GM23338 (cell line): Measurements from ENCODE around the gene LAMC3. TPM values are rescaled to one million over a fixed set of nuclear protein-coding genes. Genes with fewer than 3 reads are reported as not detected.

Source experiments
- ATAC-seq: fragments of 200-7000 bp; cut with Tn5 transposase; 3 replicates; pipeline ENCODE4 v1.9.1; 2020
- DNase-seq: peaks from one replicate; pipeline ENCODE4 v3.0.0-alpha.2; 2015; ENCODE audit warnings: low spot score
- H2AFZ ChIP-seq: fragments of 200-600 bp; sonication (generic); 2 replicates; pipeline ENCODE4 v1.8.0; 2016; ENCODE audit warnings: antibody characterized with exemption, mild to moderate bottlenecking, moderate library complexity
- H3F3A ChIP-seq: fragments of 200-600 bp; sonication (generic); replicated peaks from 2 replicates; pipeline ENCODE4 v1.8.0; 2017; ENCODE audit warnings: antibody characterized with exemption, mixed run types, low read depth
- H3K27ac ChIP-seq: fragments of 200-600 bp; sonication (generic); 2 replicates; pipeline ENCODE4 v1.6.1; 2016; ENCODE audit warnings: low read depth
- H3K27me3 ChIP-seq: fragments of 200-600 bp; sonication (generic); 2 replicates; pipeline ENCODE4 v1.8.0; 2016; ENCODE audit warnings: mild to moderate bottlenecking, mixed run types, moderate library complexity; ENCODE audit not compliant: insufficient read depth
- H3K36me3 ChIP-seq: fragments of 200-600 bp; sonication (generic); 2 replicates; pipeline ENCODE4 v1.8.0; 2016; ENCODE audit warnings: mild to moderate bottlenecking; ENCODE audit not compliant: insufficient read depth
- H3K4me1 ChIP-seq: fragments of 200-600 bp; sonication (generic); 2 replicates; pipeline ENCODE4 v1.8.0; 2016; ENCODE audit warnings: mild to moderate bottlenecking, moderate library complexity; ENCODE audit not compliant: insufficient read depth
- H3K4me2 ChIP-seq: fragments of 200-600 bp; sonication (generic); 2 replicates; pipeline ENCODE4 v1.7.1; 2017; ENCODE audit warnings: mixed run types
- H3K4me3 ChIP-seq: fragments of 200-600 bp; sonication (generic); 2 replicates; pipeline ENCODE4 v1.6.1; 2016; ENCODE audit warnings: mixed run types
- H3K79me2 ChIP-seq: fragments of 200-600 bp; sonication (generic); replicated peaks from 2 replicates; pipeline ENCODE4 v1.8.0; 2017; ENCODE audit warnings: mild to moderate bottlenecking; ENCODE audit not compliant: insufficient read depth
- H3K9me2 ChIP-seq: fragments of 200-600 bp; sonication (generic); 2 replicates; pipeline ENCODE4 v1.8.0; 2017; ENCODE audit not compliant: insufficient read depth
- H4K20me1 ChIP-seq: fragments of 200-600 bp; sonication (generic); replicated peaks from 2 replicates; pipeline ENCODE4 v1.8.0; 2017; ENCODE audit warnings: mild to moderate bottlenecking; ENCODE audit not compliant: insufficient read depth
- H3K27ac Mint-ChIP-seq: 2 replicates; pipeline ENCODE4 v1.8.0; 2020; ENCODE audit warnings: inconsistent platforms, mild to moderate bottlenecking, moderate library complexity, mixed read lengths
- H3K27me3 Mint-ChIP-seq: 3 replicates; pipeline ENCODE4 v1.8.0; 2022; ENCODE audit warnings: low read depth, mild to moderate bottlenecking, moderate library complexity, mixed read lengths, inconsistent platforms; ENCODE audit not compliant: insufficient read depth, poor library complexity
- H3K36me3 Mint-ChIP-seq: 3 replicates; pipeline ENCODE4 v1.8.0; 2021; ENCODE audit warnings: low read depth, mild to moderate bottlenecking, inconsistent platforms, moderate library complexity, mixed read lengths
- H3K4me1 Mint-ChIP-seq: 3 replicates; pipeline ENCODE4 v1.8.0; 2020; ENCODE audit warnings: mild to moderate bottlenecking, inconsistent platforms, mixed read lengths
- H3K4me3 Mint-ChIP-seq: 3 replicates; pipeline ENCODE4 v1.8.0; 2021; ENCODE audit warnings: moderate library complexity, mild to moderate bottlenecking, inconsistent platforms, mixed read lengths
- H3K9me3 Mint-ChIP-seq: 3 replicates; pipeline ENCODE4 v1.8.0; 2020; ENCODE audit warnings: moderate library complexity, mild to moderate bottlenecking, inconsistent platforms, mixed read lengths
- CREB1 ChIP-seq: fragments of 250-450 bp; sonication (Bioruptor Pico); IDR thresholded peaks from 2 replicates; pipeline ENCODE4 v1.5.0; 2020; ENCODE audit warnings: low read depth, mild to moderate bottlenecking, moderate library complexity
- CTCF ChIP-seq, 2 experiments: fragments of 200-600 bp in 1 of 2; sonication (generic) in 1 of 2; conservative IDR thresholded peaks; 2 replicates each; pipeline versions ENCODE4 v1.5.1 to v1.6.1; 2016 to 2017; ENCODE audit warnings: antibody characterized with exemption in 2 of 2, low read depth in 2 of 2, mild to moderate bottlenecking in 2 of 2, moderate library complexity in 1 of 2
- EZH2 ChIP-seq: fragments of 200-600 bp; sonication (generic); IDR thresholded peaks from one replicate; pipeline ENCODE4 v1.8.0; 2017; ENCODE audit warnings: antibody characterized with exemption, mild to moderate bottlenecking, low read depth; ENCODE audit not compliant: unreplicated experiment
- EZH2phosphoT487 ChIP-seq: fragments of 200-600 bp; sonication (generic); IDR thresholded peaks from one replicate; pipeline ENCODE4 v1.8.1; 2018; ENCODE audit warnings: antibody characterized with exemption; ENCODE audit not compliant: unreplicated experiment
- JUNB ChIP-seq: IDR thresholded peaks from one replicate; pipeline ENCODE4 v1.6.1; 2016; ENCODE audit warnings: antibody characterized with exemption; ENCODE audit not compliant: unreplicated experiment
- NANOG ChIP-seq: IDR thresholded peaks from 2 replicates; pipeline ENCODE4 v1.6.1; 2016; ENCODE audit warnings: antibody characterized with exemption, borderline replicate concordance
- POLR2AphosphoS5 ChIP-seq: IDR thresholded peaks from 2 replicates; pipeline ENCODE4 v1.6.1; 2016; ENCODE audit warnings: antibody characterized with exemption, low read depth
- STAT1 ChIP-seq: IDR thresholded peaks from one replicate; pipeline ENCODE4 v1.6.1; 2016; ENCODE audit warnings: antibody characterized with exemption; ENCODE audit not compliant: unreplicated experiment
- ZNF114 ChIP-seq: fragments of 250-450 bp; sonication (Bioruptor Pico); IDR thresholded peaks from 2 replicates; pipeline ENCODE4 v1.5.0; 2020; ENCODE audit warnings: mild to moderate bottlenecking, moderate library complexity
- ZNF331 ChIP-seq: fragments of 250-450 bp; sonication (Bioruptor Pico); IDR thresholded peaks from 2 replicates; pipeline ENCODE4 v1.5.0; 2020; ENCODE audit warnings: low read depth, mild to moderate bottlenecking, moderate library complexity
- ZNF462 ChIP-seq: fragments of 250-450 bp; sonication (Bioruptor Pico); IDR thresholded peaks from 2 replicates; pipeline ENCODE4 v1.5.0; 2020; ENCODE audit warnings: mild to moderate bottlenecking, moderate library complexity
- polyA plus RNA-seq: library from polyadenylated mRNA; unstranded; fragments of >200 nt; fragmentation: Nextera tagmentation; extraction: Ambion mirVana; gene quantifications from 2 replicates; pipeline ENCODE4 v1.2.1, GENCODE V29; 2016
- total RNA-seq: library from RNA; depleted of rRNA; stranded (reverse); fragments of >200 nt; shearing (Covaris generic); gene quantifications from 2 replicates; pipeline ENCODE4 v1.2.3, GENCODE V29; 2014
- TF ChIP-seq, protein P1 (sequence below): IDR thresholded peaks from one replicate; pipeline ENCODE4 v1.6.1; 2018; ENCODE audit warnings: antibody characterized with exemption; ENCODE audit not compliant: unreplicated experiment
- TF ChIP-seq, protein P2 (sequence below): IDR thresholded peaks from 2 replicates; pipeline ENCODE4 v1.6.1; 2016; ENCODE audit warnings: antibody characterized with exemption

The LAMC3 gene
- total and polyA plus RNA-seq, 2 experiments from 2014 or later: 9.0 to 27.4 TPM

- peaks cover 16% of the 10 kb centered on the region for H3F3A ChIP-seq
- peaks cover 22% of the 10 kb centered on the region for H3K79me2 ChIP-seq
- Mint-ChIP-seq H3K4me1 (peaks cover 71% of the 10 kb centered on the region), H3K36me3 (peaks cover 36% of the 10 kb centered on the region), H3K9me3 (no peaks in the 10 kb centered on the region; the same call in 2 of the 3 replicates), H3K27ac (peak overlapping the region; percentile 84), H3K4me3 (no peak overlapping the region; the same call in 2 of the 3 replicates), H3K27me3 (peaks cover 26% of the 10 kb centered on the region)
- no peaks in the 10 kb centered on the region for H3K9me2 ChIP-seq
- H3K27ac ChIP-seq: peak overlapping the region; percentile 84
- H3K4me3 ChIP-seq: no peak overlapping the region
- peak overlapping the region; percentile 42 for H3K4me2 ChIP-seq
- TF ChIP-seq STAT1: no peak
- TF ChIP-seq CREB1 (CRISPR knock-in tag): no peak
- TF ChIP-seq, protein P1, sequence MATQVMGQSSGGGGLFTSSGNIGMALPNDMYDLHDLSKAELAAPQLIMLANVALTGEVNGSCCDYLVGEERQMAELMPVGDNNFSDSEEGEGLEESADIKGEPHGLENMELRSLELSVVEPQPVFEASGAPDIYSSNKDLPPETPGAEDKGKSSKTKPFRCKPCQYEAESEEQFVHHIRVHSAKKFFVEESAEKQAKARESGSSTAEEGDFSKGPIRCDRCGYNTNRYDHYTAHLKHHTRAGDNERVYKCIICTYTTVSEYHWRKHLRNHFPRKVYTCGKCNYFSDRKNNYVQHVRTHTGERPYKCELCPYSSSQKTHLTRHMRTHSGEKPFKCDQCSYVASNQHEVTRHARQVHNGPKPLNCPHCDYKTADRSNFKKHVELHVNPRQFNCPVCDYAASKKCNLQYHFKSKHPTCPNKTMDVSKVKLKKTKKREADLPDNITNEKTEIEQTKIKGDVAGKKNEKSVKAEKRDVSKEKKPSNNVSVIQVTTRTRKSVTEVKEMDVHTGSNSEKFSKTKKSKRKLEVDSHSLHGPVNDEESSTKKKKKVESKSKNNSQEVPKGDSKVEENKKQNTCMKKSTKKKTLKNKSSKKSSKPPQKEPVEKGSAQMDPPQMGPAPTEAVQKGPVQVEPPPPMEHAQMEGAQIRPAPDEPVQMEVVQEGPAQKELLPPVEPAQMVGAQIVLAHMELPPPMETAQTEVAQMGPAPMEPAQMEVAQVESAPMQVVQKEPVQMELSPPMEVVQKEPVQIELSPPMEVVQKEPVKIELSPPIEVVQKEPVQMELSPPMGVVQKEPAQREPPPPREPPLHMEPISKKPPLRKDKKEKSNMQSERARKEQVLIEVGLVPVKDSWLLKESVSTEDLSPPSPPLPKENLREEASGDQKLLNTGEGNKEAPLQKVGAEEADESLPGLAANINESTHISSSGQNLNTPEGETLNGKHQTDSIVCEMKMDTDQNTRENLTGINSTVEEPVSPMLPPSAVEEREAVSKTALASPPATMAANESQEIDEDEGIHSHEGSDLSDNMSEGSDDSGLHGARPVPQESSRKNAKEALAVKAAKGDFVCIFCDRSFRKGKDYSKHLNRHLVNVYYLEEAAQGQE: no peak
- TF ChIP-seq POLR2AphosphoS5: no peak
- no peak for TF ChIP-seq EZH2phosphoT487
- TF ChIP-seq, protein P2, sequence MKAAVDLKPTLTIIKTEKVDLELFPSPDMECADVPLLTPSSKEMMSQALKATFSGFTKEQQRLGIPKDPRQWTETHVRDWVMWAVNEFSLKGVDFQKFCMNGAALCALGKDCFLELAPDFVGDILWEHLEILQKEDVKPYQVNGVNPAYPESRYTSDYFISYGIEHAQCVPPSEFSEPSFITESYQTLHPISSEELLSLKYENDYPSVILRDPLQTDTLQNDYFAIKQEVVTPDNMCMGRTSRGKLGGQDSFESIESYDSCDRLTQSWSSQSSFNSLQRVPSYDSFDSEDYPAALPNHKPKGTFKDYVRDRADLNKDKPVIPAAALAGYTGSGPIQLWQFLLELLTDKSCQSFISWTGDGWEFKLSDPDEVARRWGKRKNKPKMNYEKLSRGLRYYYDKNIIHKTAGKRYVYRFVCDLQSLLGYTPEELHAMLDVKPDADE: no peak
- no peak for TF ChIP-seq EZH2
- TF ChIP-seq ZNF114 (CRISPR knock-in tag): no peak
- no peak for TF ChIP-seq ZNF462 (CRISPR knock-in tag)
- no peak for TF ChIP-seq ZNF331 (CRISPR knock-in tag)
- no peak for TF ChIP-seq JUNB
- TF ChIP-seq CTCF (conservative IDR thresholded peaks at IDR 0.05; ENCODE audit: low read depth in 2 of 2): no peak
- TF ChIP-seq NANOG: no peak
- peak; percentile 33 for DNase-seq
- no peak overlapping the region for H2AFZ ChIP-seq
- H4K20me1 ChIP-seq: no peaks in the 10 kb centered on the region; the same call in 1 of the 2 replicates
- no peaks in the 10 kb centered on the region for H3K27me3 ChIP-seq
- ATAC-seq: no peak
- peaks cover 64% of the 10 kb centered on the region for H3K4me1 ChIP-seq
- no peaks in the 10 kb centered on the region for H3K36me3 ChIP-seq
Observed at GRCh38 chr9:131100445-131100844, 91.5 kb downstream of the LAMC3 start.
